ENCODE data around the gene PPFIA4. TPM values are rescaled to one million over a fixed set of nuclear protein-coding genes. Genes with fewer than 3 reads are reported as not detected.

Gene PPFIA4
- total RNA-seq, 4 donors from 2014 or later, result under 0.01 to 24.6 (median 0.30) TPM

DNA sequence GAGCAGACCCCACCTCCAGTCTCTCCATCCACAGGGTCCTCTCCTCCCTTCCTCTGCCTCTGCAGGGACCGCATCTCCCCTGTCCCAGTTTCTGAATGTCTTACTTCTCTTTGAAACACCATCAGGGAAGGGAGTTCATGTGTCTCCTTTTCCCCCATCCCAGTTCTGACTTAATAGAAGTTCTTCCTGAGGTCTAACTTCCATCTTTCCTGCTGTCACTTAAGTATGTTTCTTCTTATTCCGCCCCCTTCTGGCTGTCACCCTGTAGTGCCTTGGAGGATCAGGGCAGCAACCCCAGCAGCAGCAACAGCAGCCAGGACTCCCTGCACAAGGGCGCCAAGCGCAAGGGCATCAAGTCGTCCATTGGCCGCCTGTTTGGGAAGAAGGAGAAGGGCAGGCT, 30.2 kb downstream of the PPFIA4 start:
- Histone ChIP-seq H3K4me3 (no peak overlapping the region), H3K36me3 (no peaks in the 10 kb centered on the region), H3K27me3 (no peaks in the 10 kb centered on the region), H3K4me1 (peaks cover 0 to 19% (median 3%) of the 10 kb centered on the region in 4 donors), H3K9me3 (no peaks in the 10 kb centered on the region), H3K27ac (no peak overlapping the region)
- no peak for DNase-seq (ENCODE audit: low spot score in 2 of 2)
- WGBS, 2 donors, result 92 to 98% methylated on average over 6 of the region's 6 CpGs
- TF ChIP-seq POLR2A (IDR thresholded peaks at IDR 0.05) (no peak), EP300 (IDR thresholded peaks at IDR 0.05) (no peak)
- TF ChIP-seq, protein P1, sequence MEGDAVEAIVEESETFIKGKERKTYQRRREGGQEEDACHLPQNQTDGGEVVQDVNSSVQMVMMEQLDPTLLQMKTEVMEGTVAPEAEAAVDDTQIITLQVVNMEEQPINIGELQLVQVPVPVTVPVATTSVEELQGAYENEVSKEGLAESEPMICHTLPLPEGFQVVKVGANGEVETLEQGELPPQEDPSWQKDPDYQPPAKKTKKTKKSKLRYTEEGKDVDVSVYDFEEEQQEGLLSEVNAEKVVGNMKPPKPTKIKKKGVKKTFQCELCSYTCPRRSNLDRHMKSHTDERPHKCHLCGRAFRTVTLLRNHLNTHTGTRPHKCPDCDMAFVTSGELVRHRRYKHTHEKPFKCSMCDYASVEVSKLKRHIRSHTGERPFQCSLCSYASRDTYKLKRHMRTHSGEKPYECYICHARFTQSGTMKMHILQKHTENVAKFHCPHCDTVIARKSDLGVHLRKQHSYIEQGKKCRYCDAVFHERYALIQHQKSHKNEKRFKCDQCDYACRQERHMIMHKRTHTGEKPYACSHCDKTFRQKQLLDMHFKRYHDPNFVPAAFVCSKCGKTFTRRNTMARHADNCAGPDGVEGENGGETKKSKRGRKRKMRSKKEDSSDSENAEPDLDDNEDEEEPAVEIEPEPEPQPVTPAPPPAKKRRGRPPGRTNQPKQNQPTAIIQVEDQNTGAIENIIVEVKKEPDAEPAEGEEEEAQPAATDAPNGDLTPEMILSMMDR (IDR thresholded peaks at IDR 0.05), result no peak

DNA sequence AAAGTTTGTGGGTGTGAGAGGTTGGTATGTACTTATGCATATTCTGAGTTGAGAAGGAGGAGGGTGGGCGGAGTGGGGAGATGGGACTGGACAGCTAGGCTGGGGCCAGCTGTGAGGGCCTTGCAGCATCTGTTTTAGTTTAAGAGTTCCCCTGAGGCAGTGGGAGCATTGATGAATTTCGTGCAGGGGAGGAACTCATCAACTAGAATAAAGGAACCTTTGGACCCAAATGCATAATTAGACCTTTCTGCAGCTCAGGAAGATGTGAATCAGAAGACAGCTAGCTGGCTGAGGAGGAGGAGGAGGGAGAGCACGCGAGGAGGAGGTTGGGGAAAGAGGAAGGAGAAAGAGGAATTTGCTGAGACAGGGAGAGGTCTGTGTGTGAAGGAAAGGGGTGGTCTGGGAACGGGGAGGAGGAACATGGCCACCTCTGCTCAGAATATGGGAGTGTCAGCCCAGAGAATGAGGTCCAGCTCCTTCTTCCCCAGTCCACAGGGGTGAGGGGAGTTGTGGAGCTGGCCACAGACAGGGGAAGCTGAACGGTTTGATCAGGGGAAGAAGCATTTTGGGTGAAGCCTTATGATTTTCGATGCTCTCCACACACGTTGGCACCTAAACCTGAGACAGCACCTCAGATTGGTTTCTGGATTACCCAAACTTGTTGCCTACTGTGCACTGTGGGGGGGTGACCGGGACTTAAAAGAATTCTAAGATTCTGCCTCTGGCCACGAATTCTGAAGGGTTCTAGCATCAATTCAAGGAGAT, 31.8 kb downstream of the PPFIA4 start:
- H3K27me3 ChIP-seq, result no peaks in the 10 kb centered on the region
- no peak for DNase-seq (ENCODE audit: low spot score in 2 of 2)
- H3K4me3 ChIP-seq, result no peak overlapping the region
- no peak for TF ChIP-seq EP300 (IDR thresholded peaks at IDR 0.05)
- TF ChIP-seq POLR2A (IDR thresholded peaks at IDR 0.05), result no peak
- TF ChIP-seq, protein P1 (IDR thresholded peaks at IDR 0.05), result no peak
- H3K27ac ChIP-seq, result no peak overlapping the region
- H3K4me1 ChIP-seq, result peaks cover 0 to 19% (median 3%) of the 10 kb centered on the region in 4 donors
- H3K36me3 ChIP-seq, result no peaks in the 10 kb centered on the region
- WGBS, 2 donors, result 37 to 38% methylated on average over 9 to 10 of the region's 10 CpGs
- no peaks in the 10 kb centered on the region for H3K9me3 ChIP-seq

DNA sequence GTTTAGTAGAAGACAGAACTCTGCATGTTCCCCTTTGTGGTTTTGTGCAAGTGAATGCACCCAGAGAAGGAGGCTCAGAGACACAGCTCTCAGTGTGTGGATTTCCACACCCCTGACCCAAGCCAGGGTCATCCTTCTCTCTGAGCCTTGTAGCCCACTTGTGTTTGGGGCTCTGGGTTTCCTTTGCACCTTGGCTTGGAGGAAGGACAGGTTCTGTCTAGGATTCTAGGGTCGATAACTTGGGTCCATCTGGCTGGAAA, 32.3 kb downstream of the PPFIA4 start:
- Histone ChIP-seq H3K27me3 (no peaks in the 10 kb centered on the region), H3K4me3 (no peak overlapping the region), H3K27ac (no peak overlapping the region), H3K36me3 (no peaks in the 10 kb centered on the region), H3K4me1 (peaks cover 0 to 19% (median 3%) of the 10 kb centered on the region in 4 donors), H3K9me3 (no peaks in the 10 kb centered on the region)
- WGBS, 2 donors, result 67 to 88% methylated on average over 1 of the region's 1 CpG
- no peak for DNase-seq (ENCODE audit: low spot score in 2 of 2)
- TF ChIP-seq EP300 (IDR thresholded peaks at IDR 0.05) (no peak), POLR2A (IDR thresholded peaks at IDR 0.05) (no peak)
- TF ChIP-seq, protein P1 (IDR thresholded peaks at IDR 0.05), result no peak

DNA sequence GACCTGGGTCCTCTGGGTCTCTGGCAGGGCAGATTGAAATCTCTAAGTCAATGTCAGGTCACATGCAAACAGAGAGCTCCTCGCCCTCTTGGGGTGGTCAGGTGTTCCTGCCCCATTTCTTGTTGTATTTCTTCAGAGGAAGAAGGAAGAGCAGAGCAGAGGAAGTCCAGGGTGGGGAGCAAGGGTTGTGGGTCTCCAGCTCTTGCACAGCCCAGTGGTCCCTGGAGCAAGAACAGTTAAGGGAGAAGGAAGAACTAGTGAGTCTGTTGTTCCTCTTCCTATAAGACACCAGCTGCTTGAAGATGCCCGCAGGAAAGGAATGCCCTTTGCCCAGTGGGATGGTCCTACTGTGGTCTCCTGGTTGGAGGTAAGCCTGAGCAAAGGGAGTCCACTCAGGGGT, 33.2 kb downstream of the PPFIA4 start:
- WGBS, 2 donors, result 92 to 95% methylated on average over 1 to 2 of the region's 2 CpGs
- Histone ChIP-seq H3K27me3 (no peaks in the 10 kb centered on the region), H3K36me3 (no peaks in the 10 kb centered on the region), H3K27ac (no peak overlapping the region), H3K4me3 (no peak overlapping the region), H3K4me1 (peaks cover 0 to 19% (median 3%) of the 10 kb centered on the region in 4 donors), H3K9me3 (no peaks in the 10 kb centered on the region)
- TF ChIP-seq, protein P1 (IDR thresholded peaks at IDR 0.05), result no peak
- TF ChIP-seq POLR2A (IDR thresholded peaks at IDR 0.05), result no peak
- TF ChIP-seq EP300 (IDR thresholded peaks at IDR 0.05), result no peak
- DNase-seq (ENCODE audit: low spot score in 2 of 2), result no peak

DNA sequence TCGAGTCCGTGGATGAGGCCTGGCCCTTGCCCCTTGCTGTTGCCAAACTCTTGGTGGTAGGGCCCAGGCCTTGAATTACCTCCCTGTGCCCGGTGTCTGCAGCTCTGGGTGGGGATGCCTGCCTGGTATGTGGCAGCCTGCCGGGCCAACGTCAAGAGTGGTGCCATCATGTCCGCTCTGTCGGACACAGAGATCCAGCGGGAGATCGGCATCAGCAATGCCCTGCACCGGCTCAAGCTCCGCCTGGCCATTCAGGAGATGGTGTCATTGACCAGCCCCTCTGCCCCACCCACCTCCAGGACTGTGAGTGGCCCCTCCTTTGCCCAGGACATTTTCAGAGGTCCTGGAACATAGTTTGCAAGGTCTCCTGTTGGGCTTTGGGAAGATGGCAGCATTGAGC, 33.8 kb downstream of the PPFIA4 start:
- peaks cover 0 to 19% (median 3%) of the 10 kb centered on the region in 4 donors for H3K4me1 ChIP-seq
- no peaks in the 10 kb centered on the region for H3K27me3 ChIP-seq
- no peaks in the 10 kb centered on the region for H3K9me3 ChIP-seq
- no peak for TF ChIP-seq EP300 (IDR thresholded peaks at IDR 0.05)
- TF ChIP-seq, protein P1 (IDR thresholded peaks at IDR 0.05), result no peak
- no peak for TF ChIP-seq POLR2A (IDR thresholded peaks at IDR 0.05)
- H3K27ac ChIP-seq, result no peak overlapping the region
- DNase-seq (ENCODE audit: low spot score in 2 of 2), result no peak
- WGBS, 2 donors, result 88 to 97% methylated on average over 4 to 11 of the region's 11 CpGs
- H3K4me3 ChIP-seq, result no peak overlapping the region
- no peaks in the 10 kb centered on the region for H3K36me3 ChIP-seq
